T1000 (cell line): ENCODE measurements around the gene IL9R.
"Not testable (repeated sequence)": the region's sequence is repeated elsewhere in the genome, so short reads cannot be mapped to it uniquely, and the experiment has no call there.

ENCODE experiments used
- DNase-seq: peaks from one replicate; lab custom pipeline; 2025; ENCODE audit warnings: mixed read lengths; lab: John Stamatoyannopoulos, UW

IL9R gene

GRCh38 chrX:156030474-156030873 lies 33.0 kb downstream of the IL9R start:
- not testable (repeated sequence) for DNase-seq
